GM12872 (cell line): Measurements from ENCODE around the gene STRA6.

Experiments
- TF ChIP-seq, protein P1 (sequence below): IDR thresholded peaks from 3 replicates; pipeline ENCODE4 v1.5.1; 2011; ENCODE audit warnings: low read depth, mild to moderate bottlenecking, low read length, moderate library complexity; ENCODE audit not compliant: insufficient read depth

The STRA6 gene

DNA sequence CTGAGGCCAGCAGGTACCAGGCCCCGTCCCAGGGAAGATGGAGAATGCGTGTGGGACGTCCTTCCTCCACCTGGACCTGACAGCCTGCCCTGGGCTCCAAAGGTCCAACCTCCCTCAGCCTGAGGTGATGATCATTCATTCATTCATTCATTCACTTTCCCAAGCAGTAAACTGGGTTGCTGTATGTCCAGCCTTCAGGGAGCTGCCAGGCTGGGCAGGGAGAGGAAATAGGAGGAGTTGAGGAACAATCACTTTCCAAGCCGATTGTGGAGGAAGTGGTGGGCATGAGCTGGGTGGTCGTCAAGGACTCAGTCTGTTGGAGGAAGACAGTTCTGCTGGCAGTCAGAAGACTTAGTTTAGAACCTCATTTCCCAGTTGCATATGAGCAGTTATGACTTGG lies 23.3 kb upstream of the STRA6 start:
- TF ChIP-seq, protein P1, sequence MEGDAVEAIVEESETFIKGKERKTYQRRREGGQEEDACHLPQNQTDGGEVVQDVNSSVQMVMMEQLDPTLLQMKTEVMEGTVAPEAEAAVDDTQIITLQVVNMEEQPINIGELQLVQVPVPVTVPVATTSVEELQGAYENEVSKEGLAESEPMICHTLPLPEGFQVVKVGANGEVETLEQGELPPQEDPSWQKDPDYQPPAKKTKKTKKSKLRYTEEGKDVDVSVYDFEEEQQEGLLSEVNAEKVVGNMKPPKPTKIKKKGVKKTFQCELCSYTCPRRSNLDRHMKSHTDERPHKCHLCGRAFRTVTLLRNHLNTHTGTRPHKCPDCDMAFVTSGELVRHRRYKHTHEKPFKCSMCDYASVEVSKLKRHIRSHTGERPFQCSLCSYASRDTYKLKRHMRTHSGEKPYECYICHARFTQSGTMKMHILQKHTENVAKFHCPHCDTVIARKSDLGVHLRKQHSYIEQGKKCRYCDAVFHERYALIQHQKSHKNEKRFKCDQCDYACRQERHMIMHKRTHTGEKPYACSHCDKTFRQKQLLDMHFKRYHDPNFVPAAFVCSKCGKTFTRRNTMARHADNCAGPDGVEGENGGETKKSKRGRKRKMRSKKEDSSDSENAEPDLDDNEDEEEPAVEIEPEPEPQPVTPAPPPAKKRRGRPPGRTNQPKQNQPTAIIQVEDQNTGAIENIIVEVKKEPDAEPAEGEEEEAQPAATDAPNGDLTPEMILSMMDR, result no peak

DNA sequence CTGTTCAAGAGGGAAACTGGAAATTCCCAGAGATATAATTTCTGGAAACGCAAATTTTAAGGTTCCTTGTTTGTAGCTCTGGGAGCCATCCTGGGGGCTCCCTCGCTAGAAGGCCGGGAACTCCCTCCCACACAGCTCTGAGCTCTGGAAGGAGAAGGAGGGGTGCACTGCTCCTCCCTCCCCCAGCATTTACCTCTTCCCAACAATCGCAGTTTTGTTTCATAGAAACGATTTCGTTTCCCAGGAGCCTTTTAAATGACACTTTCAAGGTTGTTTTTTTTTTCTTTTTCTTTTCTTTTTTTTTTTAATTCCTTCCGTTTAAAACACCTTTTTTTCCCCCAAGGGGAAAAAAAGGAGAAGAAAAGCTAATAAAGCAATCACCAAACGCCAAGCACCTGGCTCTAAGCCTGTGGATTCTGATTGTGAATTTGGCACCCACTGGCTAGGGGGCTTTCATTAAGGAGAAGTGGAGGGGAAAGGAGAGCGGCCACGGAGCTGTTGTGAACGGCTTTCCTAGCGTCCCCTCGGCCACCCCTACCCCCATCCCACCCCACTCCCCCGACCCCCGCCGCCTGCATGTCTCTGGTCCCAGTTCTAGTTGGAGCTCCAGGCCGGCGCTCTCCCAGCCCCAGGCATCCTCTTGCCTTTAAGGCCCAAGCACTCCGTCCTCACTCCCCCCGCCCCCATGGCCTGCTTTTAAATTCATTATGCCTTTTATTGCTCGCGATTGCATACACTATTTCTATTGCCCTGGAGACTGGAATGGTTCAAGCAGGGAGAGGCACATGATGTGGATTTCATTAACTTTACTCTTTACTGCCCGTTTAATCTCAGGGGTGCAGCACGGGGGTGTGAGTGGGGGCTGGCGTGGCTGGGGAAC lies 19.9 kb upstream of the STRA6 start:
- TF ChIP-seq, protein P1, result no peak

DNA sequence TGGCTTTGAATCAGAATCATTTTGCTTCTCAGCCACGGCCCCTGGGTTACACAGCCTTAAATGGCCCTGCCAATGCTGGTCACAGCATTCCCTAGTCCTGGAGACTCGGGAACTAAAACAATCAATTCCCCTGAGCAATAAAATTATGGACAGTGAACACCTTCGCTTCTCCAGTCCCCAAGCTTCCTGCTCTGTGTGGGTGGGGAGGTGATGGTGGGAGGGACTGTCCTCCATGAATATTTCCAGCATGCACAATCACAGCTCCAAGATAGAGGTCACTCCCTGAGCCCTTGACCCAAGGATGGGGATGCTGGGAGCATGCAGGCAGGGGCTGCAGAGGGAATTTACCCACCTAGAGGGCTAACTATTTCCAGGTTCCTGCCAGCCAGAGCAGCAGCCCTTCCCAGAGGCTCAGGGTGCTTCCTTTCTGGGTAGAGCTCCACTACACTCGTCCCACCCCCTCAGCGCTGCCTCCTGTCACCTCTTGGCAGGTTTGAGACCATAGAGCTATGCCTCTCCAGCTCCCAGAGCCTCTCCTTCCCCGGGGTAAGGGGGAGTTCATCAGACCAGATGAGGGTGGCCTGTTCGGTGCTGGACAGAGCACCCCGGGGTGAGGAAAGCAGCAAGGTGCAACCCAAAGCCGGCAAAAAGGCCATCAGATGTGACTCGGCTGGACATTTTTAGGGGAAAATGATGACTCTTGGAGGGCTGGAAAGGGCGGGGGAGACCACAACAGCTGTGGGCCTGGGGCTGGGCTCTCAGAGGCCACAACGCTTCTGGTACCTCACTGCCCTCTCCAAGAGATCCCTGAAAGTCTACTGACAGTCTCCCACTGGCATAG lies 19.0 kb upstream of the STRA6 start:
- TF ChIP-seq, protein P1, result no peak

DNA sequence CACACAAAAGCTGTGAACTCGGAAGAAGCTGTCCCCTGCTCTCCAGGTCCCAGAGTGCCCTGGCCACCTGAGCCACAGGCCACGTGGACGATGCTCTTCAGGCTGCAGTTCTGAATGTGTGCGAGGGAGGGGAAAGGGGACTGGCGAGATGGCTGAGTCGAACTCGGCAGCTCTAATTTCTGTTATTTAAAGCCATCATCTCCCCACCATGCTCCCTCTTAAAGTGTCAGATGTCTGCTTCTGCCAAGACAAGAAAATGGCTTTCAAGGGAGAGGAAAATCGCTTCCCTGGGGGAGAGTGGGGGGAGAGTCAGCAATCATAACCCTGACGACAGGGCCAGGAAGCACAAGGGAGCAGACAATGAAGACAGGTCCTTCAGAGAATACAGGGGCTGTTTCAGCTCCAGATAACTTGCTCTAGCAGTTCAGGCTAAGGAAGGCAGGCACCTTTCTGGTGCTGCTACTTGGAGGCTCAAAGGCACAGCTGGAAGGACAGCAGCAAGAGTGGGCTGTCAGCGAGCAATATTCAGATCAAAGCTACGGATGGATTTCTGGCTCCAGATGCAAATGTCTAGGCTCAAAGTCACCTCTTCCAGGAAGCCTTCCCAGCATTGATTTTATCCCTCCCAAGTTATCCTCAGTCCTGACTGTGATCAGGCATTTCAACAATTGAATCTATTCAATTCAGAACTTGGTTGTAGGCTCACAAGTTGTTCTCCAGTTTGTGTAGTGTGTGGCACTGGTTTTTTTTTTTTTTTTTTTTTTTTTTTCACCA lies 18.1 kb upstream of the STRA6 start:
- TF ChIP-seq, protein P1, result no peak

DNA sequence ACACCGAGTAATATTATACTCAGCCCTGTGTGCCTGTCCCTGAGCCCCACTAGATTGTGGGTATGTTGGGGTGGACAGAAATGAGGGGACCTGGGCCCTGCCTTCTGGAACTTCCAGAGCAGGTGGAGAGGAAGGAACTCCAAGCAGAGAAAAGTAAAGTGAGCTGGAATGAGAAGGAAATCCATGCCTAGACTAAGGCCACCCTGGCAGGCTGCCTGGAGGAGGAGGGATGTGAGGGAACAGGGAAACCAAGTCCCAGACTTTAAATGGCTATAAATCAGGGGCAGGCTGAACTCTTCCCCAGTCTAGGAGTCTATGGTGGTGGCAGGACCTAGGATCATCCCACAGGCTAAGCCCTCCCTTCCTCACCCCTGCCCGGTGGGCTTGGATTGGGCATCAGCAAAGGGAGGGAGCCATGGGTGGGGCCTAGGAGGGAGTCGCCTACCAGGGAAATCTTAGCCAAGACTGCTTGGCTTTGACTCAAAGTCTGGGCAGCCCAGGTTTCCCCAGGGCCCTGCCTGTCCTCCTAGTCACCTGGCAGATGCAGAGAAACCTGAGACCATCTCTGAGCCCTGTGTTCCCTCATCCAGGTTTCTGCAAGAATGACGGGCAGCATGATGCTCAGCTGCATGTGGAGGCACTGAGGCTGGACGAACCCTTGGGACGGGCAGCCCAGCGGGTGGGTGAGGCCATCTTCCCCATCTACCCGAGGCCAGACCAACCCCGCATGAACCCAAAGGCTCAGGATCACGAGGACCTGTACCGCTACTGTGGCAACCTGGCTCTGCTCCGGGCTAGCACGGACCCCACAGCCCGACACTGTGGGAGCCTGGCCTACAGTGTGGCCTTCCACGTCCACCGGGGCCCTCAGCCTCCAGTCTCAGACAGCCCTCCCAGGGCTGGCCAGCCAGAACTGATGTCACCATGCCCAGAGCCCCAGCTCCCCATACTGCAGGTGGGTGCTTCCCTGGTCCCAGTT lies 15.6 kb upstream of the STRA6 start:
- TF ChIP-seq, protein P1, result no peak

DNA sequence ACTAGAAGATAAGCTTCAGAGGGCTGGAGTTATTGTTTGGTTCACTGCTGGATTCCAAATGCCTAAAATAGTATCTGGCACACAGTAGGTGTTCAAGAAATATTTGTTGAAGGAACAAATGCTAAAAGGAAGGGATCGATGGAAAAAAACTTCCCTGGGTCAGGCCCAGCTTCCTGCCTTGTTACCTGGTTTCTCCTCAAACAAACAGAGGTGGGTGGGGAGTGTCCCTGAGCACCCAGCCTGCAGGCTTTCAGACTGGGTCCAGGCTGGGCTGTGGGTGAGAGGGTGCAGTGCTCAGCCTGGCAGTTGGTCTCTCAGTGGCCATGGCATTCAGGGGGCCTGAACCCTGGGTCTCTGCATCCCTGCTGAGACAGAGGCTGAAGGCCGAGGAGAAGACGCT lies 14.4 kb upstream of the STRA6 start:
- TF ChIP-seq, protein P1, result no peak
